HEK293 (cell line): ENCODE measurements around the gene ST6GALNAC1.

Source experiments
- EGR2 ChIP-seq: fragments of 450-650 bp; formaldehyde crosslinking; IDR thresholded peaks from 2 replicates; pipeline ENCODE4 v1.5.1; 2016; ENCODE audit warnings: low read depth, missing biosample characterization, missing genetic modification characterization
- FEZF1 ChIP-seq: fragments of 450-650 bp; formaldehyde crosslinking; IDR thresholded peaks from 2 replicates; pipeline ENCODE4 v1.5.1; 2016; ENCODE audit warnings: missing biosample characterization, missing genetic modification characterization
- GLIS1 ChIP-seq: fragments of 450-650 bp; formaldehyde crosslinking; IDR thresholded peaks from 2 replicates; pipeline ENCODE4 v1.5.1; 2016; ENCODE audit warnings: missing biosample characterization, missing genetic modification characterization
- KLF8 ChIP-seq: fragments of 450-650 bp; formaldehyde crosslinking; IDR thresholded peaks from 2 replicates; pipeline ENCODE4 v1.5.1; 2016; ENCODE audit warnings: missing biosample characterization, missing genetic modification characterization
- WT1 ChIP-seq: fragments of 450-650 bp; formaldehyde crosslinking; IDR thresholded peaks from 2 replicates; pipeline ENCODE4 v1.5.1; 2016; ENCODE audit warnings: missing biosample characterization, missing genetic modification characterization
- ZBTB7A ChIP-seq: fragments of 450-650 bp; formaldehyde crosslinking; IDR thresholded peaks from 2 replicates; pipeline ENCODE4 v1.5.1; 2016; ENCODE audit warnings: low read depth, missing biosample characterization, missing genetic modification characterization
- ZBTB8A ChIP-seq: fragments of 450-650 bp; formaldehyde crosslinking; IDR thresholded peaks from 2 replicates; pipeline ENCODE4 v1.5.1; 2016; ENCODE audit warnings: missing biosample characterization, missing genetic modification characterization
- ZFP41 ChIP-seq: fragments of 450-650 bp; formaldehyde crosslinking; IDR thresholded peaks from 2 replicates; pipeline ENCODE4 v1.5.1; 2016; ENCODE audit warnings: missing biosample characterization, missing genetic modification characterization, borderline replicate concordance
- ZNF404 ChIP-seq: fragments of 450-650 bp; formaldehyde crosslinking; IDR thresholded peaks from 2 replicates; pipeline ENCODE4 v1.5.1; 2017; ENCODE audit warnings: missing biosample characterization, missing genetic modification characterization
- ZNF514 ChIP-seq: fragments of 450-650 bp; formaldehyde crosslinking; IDR thresholded peaks from 2 replicates; pipeline ENCODE4 v1.5.1; 2016; ENCODE audit warnings: missing biosample characterization, missing genetic modification characterization
- ZNF529 ChIP-seq: fragments of 450-650 bp; formaldehyde crosslinking; IDR thresholded peaks from 2 replicates; pipeline ENCODE4 v1.5.1; 2017; ENCODE audit warnings: missing genetic modification characterization, missing biosample characterization; ENCODE audit not compliant: insufficient replicate concordance
- ZNF530 ChIP-seq: fragments of 450-650 bp; formaldehyde crosslinking; IDR thresholded peaks from 2 replicates; pipeline ENCODE4 v1.5.1; 2016; ENCODE audit warnings: low read depth, missing biosample characterization, missing genetic modification characterization
- ZNF548 ChIP-seq: fragments of 450-650 bp; formaldehyde crosslinking; IDR thresholded peaks from 2 replicates; pipeline ENCODE4 v1.5.1; 2016; ENCODE audit warnings: missing biosample characterization, missing genetic modification characterization
- ZNF623 ChIP-seq: fragments of 450-650 bp; formaldehyde crosslinking; IDR thresholded peaks from 2 replicates; pipeline ENCODE4 v1.5.1; 2016; ENCODE audit warnings: missing biosample characterization, missing genetic modification characterization
- ZNF658 ChIP-seq: fragments of 450-650 bp; formaldehyde crosslinking; IDR thresholded peaks from 2 replicates; pipeline ENCODE4; 2016; ENCODE audit warnings: missing biosample characterization, missing genetic modification characterization
- ZNF664 ChIP-seq: fragments of 450-650 bp; formaldehyde crosslinking; IDR thresholded peaks from 2 replicates; pipeline ENCODE4 v1.5.1; 2016; ENCODE audit warnings: missing biosample characterization, missing genetic modification characterization
- ZNF76 ChIP-seq: fragments of 450-650 bp; formaldehyde crosslinking; IDR thresholded peaks from 2 replicates; pipeline ENCODE4; 2016; ENCODE audit warnings: low read depth, missing biosample characterization, missing genetic modification characterization, borderline replicate concordance
- ZNF776 ChIP-seq: fragments of 450-650 bp; formaldehyde crosslinking; IDR thresholded peaks from 2 replicates; pipeline ENCODE4 v1.5.0; 2017; ENCODE audit warnings: missing biosample characterization, missing genetic modification characterization, borderline replicate concordance
- ZNF792 ChIP-seq: fragments of 450-650 bp; formaldehyde crosslinking; IDR thresholded peaks from 2 replicates; pipeline ENCODE4 v1.5.1; 2016; ENCODE audit warnings: missing biosample characterization, missing genetic modification characterization
- ZNF837 ChIP-seq: fragments of 450-650 bp; formaldehyde crosslinking; IDR thresholded peaks from 2 replicates; pipeline ENCODE4 v1.5.1; 2016; ENCODE audit warnings: missing biosample characterization, missing genetic modification characterization
- TF ChIP-seq, protein P1 (sequence below): fragments of 450-650 bp; formaldehyde crosslinking; IDR thresholded peaks from 2 replicates; pipeline ENCODE4 v1.5.1; 2017; ENCODE audit warnings: missing biosample characterization, missing genetic modification characterization
- TF ChIP-seq, protein P2 (sequence below): fragments of 450-650 bp; formaldehyde crosslinking; IDR thresholded peaks from 2 replicates; pipeline ENCODE4 v1.5.1; 2016; ENCODE audit warnings: missing biosample characterization, missing genetic modification characterization, low read depth
- TF ChIP-seq, protein P3 (sequence below): fragments of 450-650 bp; formaldehyde crosslinking; IDR thresholded peaks from 2 replicates; pipeline ENCODE4 v1.5.1; 2016; ENCODE audit warnings: missing biosample characterization, missing genetic modification characterization
- TF ChIP-seq, protein P4 (sequence below): fragments of 450-650 bp; IDR thresholded peaks from 2 replicates; pipeline ENCODE4 v1.5.1; 2018; ENCODE audit warnings: missing biosample characterization, mild to moderate bottlenecking, missing genetic modification characterization
- TF ChIP-seq, protein P5 (sequence below): fragments of 450-650 bp; formaldehyde crosslinking; IDR thresholded peaks from 2 replicates; pipeline ENCODE4 v1.5.1; 2016; ENCODE audit warnings: missing biosample characterization, missing genetic modification characterization
- TF ChIP-seq, protein P6 (sequence below): sonication (generic); formaldehyde crosslinking; IDR thresholded peaks from 2 replicates; pipeline ENCODE4 v1.8.1; 2022; ENCODE audit warnings: mild to moderate bottlenecking, moderate library complexity, missing genetic modification reagents

Gene ST6GALNAC1

DNA sequence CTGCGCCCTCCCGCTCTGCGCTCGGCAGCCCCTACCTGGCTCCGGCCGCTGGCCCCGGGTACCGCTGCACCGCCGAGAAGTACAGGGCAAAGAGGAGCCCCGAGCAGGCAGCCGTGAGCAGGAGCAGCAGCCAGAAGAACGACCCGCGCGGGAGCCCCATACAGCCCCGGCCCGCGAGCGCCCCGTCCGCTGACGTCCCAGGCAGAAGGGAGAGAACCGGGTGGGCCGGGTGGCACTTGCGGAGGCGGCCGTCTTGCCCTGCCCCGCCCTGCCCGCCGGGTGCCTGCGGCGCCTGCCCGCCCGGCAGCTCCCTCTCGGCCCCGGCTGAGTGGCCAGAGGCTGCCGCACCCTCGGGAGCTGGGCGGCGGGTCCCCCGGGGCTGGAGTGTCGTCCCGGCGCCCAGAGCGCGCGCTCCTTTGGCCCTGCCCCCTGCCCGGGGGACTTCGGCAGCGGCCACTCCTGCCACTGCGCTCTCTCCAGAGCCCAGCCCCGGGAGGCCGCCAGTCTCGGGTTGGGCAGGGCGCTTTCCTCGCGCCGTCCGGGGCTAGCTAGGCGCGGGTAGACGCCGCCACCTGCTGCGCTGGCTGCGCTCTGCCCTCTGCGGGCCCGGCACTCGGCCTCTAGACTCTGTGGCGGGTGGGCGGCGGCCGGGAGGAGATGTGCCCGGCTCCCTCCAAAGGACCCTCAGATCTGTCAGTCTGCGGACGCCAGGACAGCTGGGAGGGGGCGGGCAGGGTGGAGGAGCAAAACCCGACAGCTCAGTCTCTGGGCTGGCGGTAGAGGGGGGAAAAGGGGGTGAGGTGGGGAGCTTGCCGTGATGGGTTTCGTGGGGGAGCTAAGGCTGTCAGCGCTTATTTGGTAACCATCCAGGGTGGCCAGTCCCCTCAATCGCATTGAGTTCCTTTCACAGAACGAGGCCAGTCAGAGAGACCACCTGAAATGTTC is 57.6 kb downstream of the ST6GALNAC1 start, which contains the start of gene ST6GALNAC2 (continued):
- TF ChIP-seq, protein P1, sequence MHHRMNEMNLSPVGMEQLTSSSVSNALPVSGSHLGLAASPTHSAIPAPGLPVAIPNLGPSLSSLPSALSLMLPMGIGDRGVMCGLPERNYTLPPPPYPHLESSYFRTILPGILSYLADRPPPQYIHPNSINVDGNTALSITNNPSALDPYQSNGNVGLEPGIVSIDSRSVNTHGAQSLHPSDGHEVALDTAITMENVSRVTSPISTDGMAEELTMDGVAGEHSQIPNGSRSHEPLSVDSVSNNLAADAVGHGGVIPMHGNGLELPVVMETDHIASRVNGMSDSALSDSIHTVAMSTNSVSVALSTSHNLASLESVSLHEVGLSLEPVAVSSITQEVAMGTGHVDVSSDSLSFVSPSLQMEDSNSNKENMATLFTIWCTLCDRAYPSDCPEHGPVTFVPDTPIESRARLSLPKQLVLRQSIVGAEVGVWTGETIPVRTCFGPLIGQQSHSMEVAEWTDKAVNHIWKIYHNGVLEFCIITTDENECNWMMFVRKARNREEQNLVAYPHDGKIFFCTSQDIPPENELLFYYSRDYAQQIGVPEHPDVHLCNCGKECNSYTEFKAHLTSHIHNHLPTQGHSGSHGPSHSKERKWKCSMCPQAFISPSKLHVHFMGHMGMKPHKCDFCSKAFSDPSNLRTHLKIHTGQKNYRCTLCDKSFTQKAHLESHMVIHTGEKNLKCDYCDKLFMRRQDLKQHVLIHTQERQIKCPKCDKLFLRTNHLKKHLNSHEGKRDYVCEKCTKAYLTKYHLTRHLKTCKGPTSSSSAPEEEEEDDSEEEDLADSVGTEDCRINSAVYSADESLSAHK (tag by site-specific recombination) = 0 out of 2 replicates have a peak, but pooled peaks have one; percentile 12
- TF ChIP-seq, protein P2, sequence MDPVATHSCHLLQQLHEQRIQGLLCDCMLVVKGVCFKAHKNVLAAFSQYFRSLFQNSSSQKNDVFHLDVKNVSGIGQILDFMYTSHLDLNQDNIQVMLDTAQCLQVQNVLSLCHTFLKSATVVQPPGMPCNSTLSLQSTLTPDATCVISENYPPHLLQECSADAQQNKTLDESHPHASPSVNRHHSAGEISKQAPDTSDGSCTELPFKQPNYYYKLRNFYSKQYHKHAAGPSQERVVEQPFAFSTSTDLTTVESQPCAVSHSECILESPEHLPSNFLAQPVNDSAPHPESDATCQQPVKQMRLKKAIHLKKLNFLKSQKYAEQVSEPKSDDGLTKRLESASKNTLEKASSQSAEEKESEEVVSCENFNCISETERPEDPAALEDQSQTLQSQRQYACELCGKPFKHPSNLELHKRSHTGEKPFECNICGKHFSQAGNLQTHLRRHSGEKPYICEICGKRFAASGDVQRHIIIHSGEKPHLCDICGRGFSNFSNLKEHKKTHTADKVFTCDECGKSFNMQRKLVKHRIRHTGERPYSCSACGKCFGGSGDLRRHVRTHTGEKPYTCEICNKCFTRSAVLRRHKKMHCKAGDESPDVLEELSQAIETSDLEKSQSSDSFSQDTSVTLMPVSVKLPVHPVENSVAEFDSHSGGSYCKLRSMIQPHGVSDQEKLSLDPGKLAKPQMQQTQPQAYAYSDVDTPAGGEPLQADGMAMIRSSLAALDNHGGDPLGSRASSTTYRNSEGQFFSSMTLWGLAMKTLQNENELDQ (tag by site-specific recombination) = no peak
- TF ChIP-seq EGR2 (tag by site-specific recombination) (no peak; the same call in 1 of the 2 replicates), ZNF76 (tag by site-specific recombination) (no peak), GLIS1 (peak; percentile 97), ZFP41 (tag by site-specific recombination) (no peak), ZNF514 (tag by site-specific recombination) (no peak), ZNF404 (tag by site-specific recombination) (no peak), ZNF792 (tag by site-specific recombination) (no peak), ZNF664 (tag by site-specific recombination) (no peak), ZBTB7A (tag by site-specific recombination) (no peak), ZNF837 (tag by site-specific recombination) (no peak), KLF8 (tag by site-specific recombination) (no peak; the same call in 1 of the 2 replicates), ZNF548 (tag by site-specific recombination) (no peak), FEZF1 (tag by site-specific recombination) (no peak), ZNF530 (tag by site-specific recombination) (no peak), ZNF529 (tag by site-specific recombination) (no peak), ZNF776 (tag by site-specific recombination) (no peak), ZNF658 (no peak), ZBTB8A (tag by site-specific recombination) (peak; percentile 79), WT1 (tag by site-specific recombination) (peak; percentile 25; the same call in 1 of the 2 replicates), ZNF623 (tag by site-specific recombination) (no peak)
- TF ChIP-seq, protein P3, sequence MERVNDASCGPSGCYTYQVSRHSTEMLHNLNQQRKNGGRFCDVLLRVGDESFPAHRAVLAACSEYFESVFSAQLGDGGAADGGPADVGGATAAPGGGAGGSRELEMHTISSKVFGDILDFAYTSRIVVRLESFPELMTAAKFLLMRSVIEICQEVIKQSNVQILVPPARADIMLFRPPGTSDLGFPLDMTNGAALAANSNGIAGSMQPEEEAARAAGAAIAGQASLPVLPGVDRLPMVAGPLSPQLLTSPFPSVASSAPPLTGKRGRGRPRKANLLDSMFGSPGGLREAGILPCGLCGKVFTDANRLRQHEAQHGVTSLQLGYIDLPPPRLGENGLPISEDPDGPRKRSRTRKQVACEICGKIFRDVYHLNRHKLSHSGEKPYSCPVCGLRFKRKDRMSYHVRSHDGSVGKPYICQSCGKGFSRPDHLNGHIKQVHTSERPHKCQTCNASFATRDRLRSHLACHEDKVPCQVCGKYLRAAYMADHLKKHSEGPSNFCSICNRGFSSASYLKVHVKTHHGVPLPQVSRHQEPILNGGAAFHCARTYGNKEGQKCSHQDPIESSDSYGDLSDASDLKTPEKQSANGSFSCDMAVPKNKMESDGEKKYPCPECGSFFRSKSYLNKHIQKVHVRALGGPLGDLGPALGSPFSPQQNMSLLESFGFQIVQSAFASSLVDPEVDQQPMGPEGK = peak; percentile 77
- TF ChIP-seq, protein P4, sequence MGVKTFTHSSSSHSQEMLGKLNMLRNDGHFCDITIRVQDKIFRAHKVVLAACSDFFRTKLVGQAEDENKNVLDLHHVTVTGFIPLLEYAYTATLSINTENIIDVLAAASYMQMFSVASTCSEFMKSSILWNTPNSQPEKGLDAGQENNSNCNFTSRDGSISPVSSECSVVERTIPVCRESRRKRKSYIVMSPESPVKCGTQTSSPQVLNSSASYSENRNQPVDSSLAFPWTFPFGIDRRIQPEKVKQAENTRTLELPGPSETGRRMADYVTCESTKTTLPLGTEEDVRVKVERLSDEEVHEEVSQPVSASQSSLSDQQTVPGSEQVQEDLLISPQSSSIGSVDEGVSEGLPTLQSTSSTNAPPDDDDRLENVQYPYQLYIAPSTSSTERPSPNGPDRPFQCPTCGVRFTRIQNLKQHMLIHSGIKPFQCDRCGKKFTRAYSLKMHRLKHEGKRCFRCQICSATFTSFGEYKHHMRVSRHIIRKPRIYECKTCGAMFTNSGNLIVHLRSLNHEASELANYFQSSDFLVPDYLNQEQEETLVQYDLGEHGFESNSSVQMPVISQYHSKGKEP (tag by site-specific recombination) = no peak
- TF ChIP-seq, protein P5, sequence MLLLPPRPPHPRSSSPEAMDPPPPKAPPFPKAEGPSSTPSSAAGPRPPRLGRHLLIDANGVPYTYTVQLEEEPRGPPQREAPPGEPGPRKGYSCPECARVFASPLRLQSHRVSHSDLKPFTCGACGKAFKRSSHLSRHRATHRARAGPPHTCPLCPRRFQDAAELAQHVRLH (tag by site-specific recombination) = no peak
- TF ChIP-seq, protein P6, sequence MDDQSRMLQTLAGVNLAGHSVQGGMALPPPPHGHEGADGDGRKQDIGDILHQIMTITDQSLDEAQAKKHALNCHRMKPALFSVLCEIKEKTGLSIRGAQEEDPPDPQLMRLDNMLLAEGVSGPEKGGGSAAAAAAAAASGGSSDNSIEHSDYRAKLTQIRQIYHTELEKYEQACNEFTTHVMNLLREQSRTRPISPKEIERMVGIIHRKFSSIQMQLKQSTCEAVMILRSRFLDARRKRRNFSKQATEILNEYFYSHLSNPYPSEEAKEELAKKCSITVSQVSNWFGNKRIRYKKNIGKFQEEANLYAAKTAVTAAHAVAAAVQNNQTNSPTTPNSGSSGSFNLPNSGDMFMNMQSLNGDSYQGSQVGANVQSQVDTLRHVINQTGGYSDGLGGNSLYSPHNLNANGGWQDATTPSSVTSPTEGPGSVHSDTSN (CRISPR knock-in tag) = peak; percentile 49; the same call in 1 of the 2 replicates
